Breast epithelium (tissue), 4 donors: ENCODE data around the gene HSD17B2. TPM values are rescaled to one million over a fixed set of nuclear protein-coding genes. Genes with fewer than 3 reads are reported as not detected.

Experiments used
- DNase-seq, 2 donors: peaks; one replicate each; pipeline ENCODE4 v3.0.0-alpha.2; 2019; ENCODE audit warnings: low spot score in 2 of 2
- H3K27ac ChIP-seq, 2 donors: fragments of 200-600 bp; sonication (generic) in 1 of 2; one replicate each; pipeline ENCODE4 v1.5.1; 2016 to 2019; ENCODE audit warnings: mild to moderate bottlenecking in 1 of 2
- H3K27me3 ChIP-seq, 2 donors: fragments of 200-600 bp; sonication (generic) in 1 of 2; one replicate each; pipeline versions ENCODE4 v1.5.1 to v1.6.0; 2017 to 2019; ENCODE audit warnings: control low read depth in 1 of 2, mild to moderate bottlenecking in 1 of 2
- H3K36me3 ChIP-seq: fragments of 200-600 bp; one replicate; pipeline ENCODE4 v1.5.1; 2019
- H3K4me1 ChIP-seq, 2 donors: fragments of 200-600 bp; sonication (generic); one replicate each; pipeline ENCODE4 v1.5.1; 2016 to 2019; ENCODE audit warnings: control low read depth in 1 of 2
- H3K4me3 ChIP-seq, 3 donors: fragments of 200-600 bp; sonication (generic); 1 replicate in 2 of 3; 2 replicates in 1 of 3; pipeline ENCODE4 v1.5.1; 2016 to 2019; ENCODE audit warnings: mild to moderate bottlenecking in 3 of 3, moderate library complexity in 2 of 3
- H3K9me3 ChIP-seq, 2 donors: fragments of 200-600 bp; sonication (generic) in 1 of 2; one replicate each; pipeline ENCODE4 v1.5.1; 2016 to 2019; ENCODE audit warnings: control low read depth in 1 of 2
- POLR2A ChIP-seq: fragments of 450-650 bp; IDR thresholded peaks from one replicate; pipeline ENCODE4 v1.6.1; 2016; ENCODE audit warnings: antibody characterized with exemption, mild to moderate bottlenecking, moderate library complexity
- POLR2AphosphoS5 ChIP-seq, 3 donors: sonication (generic); formaldehyde crosslinking; IDR thresholded peaks; one replicate each; pipeline ENCODE4 v1.6.1; 2017; ENCODE audit warnings: antibody characterized with exemption in 3 of 3
- intact Hi-C: fragments of 100-400 bp; cut with DNase I; formaldehyde crosslinking; loops from one replicate; pipeline ENCODE4 v1.15.1; 2023; ENCODE audit warnings: low total_unique reads
- total RNA-seq, 3 donors: library from RNA; depleted of rRNA; stranded (reverse); fragments of >200 nt; gene quantifications; one replicate each; pipeline ENCODE4 v1.1.0, GENCODE V29; 2016
- TF ChIP-seq, protein P1 (sequence below), 3 donors: fragments of 450-650 bp; IDR thresholded peaks; one replicate each; pipeline ENCODE4 v1.5.1; 2016 to 2017; ENCODE audit warnings: antibody characterized with exemption in 3 of 3, mild to moderate bottlenecking in 3 of 3, moderate library complexity in 3 of 3

The HSD17B2 gene
- total RNA-seq, 3 donors from 2014 or later = 4.5 to 8.8 TPM; not detected in 1

DNA sequence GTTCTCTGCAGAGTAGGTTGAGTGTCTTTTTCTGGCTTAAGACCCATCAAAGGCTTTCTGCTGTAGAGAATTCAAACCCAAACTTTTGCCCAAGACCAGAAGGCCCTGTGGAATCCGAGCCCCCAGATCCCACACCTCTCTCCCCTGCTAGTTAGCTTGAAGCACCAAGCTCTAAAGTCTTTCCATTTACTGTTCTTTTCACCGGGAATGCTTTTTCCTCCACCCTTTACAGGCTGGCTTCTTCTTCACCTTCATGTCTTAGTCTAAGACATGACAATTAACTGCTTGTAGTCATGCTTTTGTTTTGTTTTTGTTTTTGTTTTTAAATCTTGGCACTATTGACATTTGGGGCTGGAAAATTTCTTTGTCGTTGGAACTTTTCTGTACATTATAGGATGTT lies 15.5 kb downstream of the HSD17B2 start:
- Histone ChIP-seq H3K27ac (no peak overlapping the region), H3K36me3 (no peaks in the 10 kb centered on the region), H3K9me3 (no peaks in the 10 kb centered on the region), H3K4me1 (peaks cover 0 to 5% of the 10 kb centered on the region in 2 donors), H3K27me3 (peaks cover 0 to 8% of the 10 kb centered on the region in 2 donors), H3K4me3 (no peak overlapping the region)
- TF ChIP-seq POLR2A = no peak
- TF ChIP-seq, protein P1, sequence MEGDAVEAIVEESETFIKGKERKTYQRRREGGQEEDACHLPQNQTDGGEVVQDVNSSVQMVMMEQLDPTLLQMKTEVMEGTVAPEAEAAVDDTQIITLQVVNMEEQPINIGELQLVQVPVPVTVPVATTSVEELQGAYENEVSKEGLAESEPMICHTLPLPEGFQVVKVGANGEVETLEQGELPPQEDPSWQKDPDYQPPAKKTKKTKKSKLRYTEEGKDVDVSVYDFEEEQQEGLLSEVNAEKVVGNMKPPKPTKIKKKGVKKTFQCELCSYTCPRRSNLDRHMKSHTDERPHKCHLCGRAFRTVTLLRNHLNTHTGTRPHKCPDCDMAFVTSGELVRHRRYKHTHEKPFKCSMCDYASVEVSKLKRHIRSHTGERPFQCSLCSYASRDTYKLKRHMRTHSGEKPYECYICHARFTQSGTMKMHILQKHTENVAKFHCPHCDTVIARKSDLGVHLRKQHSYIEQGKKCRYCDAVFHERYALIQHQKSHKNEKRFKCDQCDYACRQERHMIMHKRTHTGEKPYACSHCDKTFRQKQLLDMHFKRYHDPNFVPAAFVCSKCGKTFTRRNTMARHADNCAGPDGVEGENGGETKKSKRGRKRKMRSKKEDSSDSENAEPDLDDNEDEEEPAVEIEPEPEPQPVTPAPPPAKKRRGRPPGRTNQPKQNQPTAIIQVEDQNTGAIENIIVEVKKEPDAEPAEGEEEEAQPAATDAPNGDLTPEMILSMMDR (IDR thresholded peaks at IDR 0.05) = no peak
- no peak for TF ChIP-seq POLR2AphosphoS5 (IDR thresholded peaks at IDR 0.05)
- intact Hi-C loops = loop anchor here (5.0 kb wide), 1 partner anchor 1032 kb away; no protein-coding TSS in a partner anchor
- DNase-seq = no peak

- Histone ChIP-seq H3K9me3 (no peaks in the 10 kb centered on the region), H3K4me3 (no peak overlapping the region), H3K27ac (no peak overlapping the region), H3K4me1 (peaks cover 0 to 5% of the 10 kb centered on the region in 2 donors), H3K27me3 (peaks cover 0 to 8% of the 10 kb centered on the region in 2 donors), H3K36me3 (no peaks in the 10 kb centered on the region)
- intact Hi-C loops = loop anchor here (5.0 kb wide), 1 partner anchor 1031 kb away; no protein-coding TSS in a partner anchor
- no peak for DNase-seq
- TF ChIP-seq, protein P1 (IDR thresholded peaks at IDR 0.05) = no peak
- TF ChIP-seq POLR2AphosphoS5 (IDR thresholded peaks at IDR 0.05) (no peak), POLR2A (no peak)
These were observed 15.9 kb downstream of the HSD17B2 start for GRCh38 chr16:82050909-82051357.

GRCh38 chr16:82051656-82052055 lies 16.6 kb downstream of the HSD17B2 start:
- no peaks in the 10 kb centered on the region for H3K9me3 ChIP-seq
- H3K27me3 ChIP-seq = peaks cover 0 to 4% of the 10 kb centered on the region in 2 donors
- peaks cover 0 to 5% of the 10 kb centered on the region in 2 donors for H3K4me1 ChIP-seq
- H3K4me3 ChIP-seq = no peak overlapping the region
- no peaks in the 10 kb centered on the region for H3K36me3 ChIP-seq
- no peak for DNase-seq
- no peak overlapping the region for H3K27ac ChIP-seq
- TF ChIP-seq POLR2A (no peak), POLR2AphosphoS5 (IDR thresholded peaks at IDR 0.05) (no peak)
- TF ChIP-seq, protein P1 (IDR thresholded peaks at IDR 0.05) = no peak
- intact Hi-C loops = loop anchor here (5.0 kb wide), 1 partner anchor 1031 kb away; no protein-coding TSS in a partner anchor

DNA sequence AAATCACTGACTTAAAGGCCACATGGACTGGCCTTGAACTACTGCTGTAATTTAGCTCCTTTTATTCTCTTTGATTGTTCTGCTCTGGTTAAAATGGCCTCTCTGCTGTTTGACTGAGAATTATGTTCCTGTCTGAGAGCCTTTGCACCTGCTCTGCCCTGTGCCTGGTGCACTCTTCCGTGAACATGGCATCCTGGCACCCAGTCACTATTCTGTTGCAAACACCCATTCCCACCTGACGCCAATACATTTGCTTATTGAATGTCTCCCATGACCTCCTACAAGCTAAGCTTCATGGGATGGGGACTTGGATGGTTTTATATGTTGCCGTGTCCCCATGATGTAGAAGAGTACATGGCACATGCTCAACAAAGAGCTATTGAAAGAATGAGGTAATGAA lies 20.1 kb downstream of the HSD17B2 start:
- intact Hi-C loops = no loop called here
- TF ChIP-seq, protein P1 (IDR thresholded peaks at IDR 0.05) = no peak
- TF ChIP-seq POLR2A (no peak), POLR2AphosphoS5 (IDR thresholded peaks at IDR 0.05) (no peak)
- DNase-seq = no peak
- no peaks in the 10 kb centered on the region for H3K36me3 ChIP-seq
- peaks cover 0 to under 1% of the 10 kb centered on the region in 2 donors for H3K4me1 ChIP-seq
- H3K9me3 ChIP-seq = no peaks in the 10 kb centered on the region
- H3K27me3 ChIP-seq = peaks cover 0 to 4% of the 10 kb centered on the region in 2 donors
- no peak overlapping the region for H3K4me3 ChIP-seq
- no peak overlapping the region for H3K27ac ChIP-seq

DNA sequence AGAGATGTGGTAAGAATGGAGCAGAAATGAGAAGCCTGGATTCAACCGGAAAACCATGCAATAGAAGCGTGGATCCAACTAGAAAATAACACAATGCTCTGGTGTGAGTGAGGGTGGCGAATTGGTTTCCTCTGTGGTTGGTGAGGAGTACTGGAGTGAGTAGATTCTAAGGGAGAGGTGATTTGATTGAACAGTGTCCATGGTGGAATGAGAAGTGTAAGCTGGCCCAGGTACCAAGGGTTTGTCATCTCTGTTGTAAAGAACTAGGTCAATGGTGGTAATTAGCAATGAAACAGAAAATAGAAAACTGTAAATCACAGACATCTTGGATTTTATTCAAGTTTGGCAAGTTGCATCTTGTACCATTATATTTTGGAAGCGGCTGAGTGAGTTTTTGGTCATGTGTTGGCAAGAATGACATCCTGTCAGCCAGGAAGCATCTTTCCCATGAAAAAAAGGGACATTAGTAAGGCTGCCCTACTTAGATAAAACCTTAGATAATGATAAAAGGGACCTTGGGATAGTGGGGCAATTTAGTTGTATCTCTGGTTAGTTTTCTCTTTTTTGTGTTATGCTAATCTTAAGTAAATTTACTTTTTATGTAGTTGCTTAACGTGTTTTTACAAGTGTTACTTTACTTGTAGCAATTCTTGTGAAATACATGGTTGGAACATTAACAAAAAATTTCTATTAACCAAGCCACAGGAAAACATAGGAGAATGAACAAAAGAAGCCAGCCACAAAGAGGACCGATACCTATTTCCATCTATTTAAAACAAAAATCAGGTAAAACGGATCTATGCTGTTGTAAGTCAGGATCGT lies 20.9 kb downstream of the HSD17B2 start:
- Histone ChIP-seq H3K9me3 (no peaks in the 10 kb centered on the region), H3K36me3 (no peaks in the 10 kb centered on the region), H3K4me3 (no peak overlapping the region), H3K4me1 (no peaks in the 10 kb centered on the region), H3K27ac (peak overlapping the region; percentile 46 to 54), H3K27me3 (peaks cover 0 to 4% of the 10 kb centered on the region in 2 donors)
- no peak for DNase-seq
- intact Hi-C loops = no loop called here
- TF ChIP-seq POLR2A = no peak
- TF ChIP-seq, protein P1 (IDR thresholded peaks at IDR 0.05) = no peak
- no peak for TF ChIP-seq POLR2AphosphoS5 (IDR thresholded peaks at IDR 0.05)
